ENCODE measurements around the gene NEU1. TPM values are rescaled to one million over a fixed set of nuclear protein-coding genes. Genes with fewer than 3 reads are reported as not detected.
A peak's percentile ranks its signal among the peaks of the same experiment; 100 is the strongest.
"Not testable (repeated sequence)": the region's sequence is repeated elsewhere in the genome, so short reads cannot be mapped to it uniquely, and the experiment has no call there.

NEU1 gene
- total and polyA plus RNA-seq, 2 experiments from 2014 or later = 27.8 to 38.3 TPM

DNA sequence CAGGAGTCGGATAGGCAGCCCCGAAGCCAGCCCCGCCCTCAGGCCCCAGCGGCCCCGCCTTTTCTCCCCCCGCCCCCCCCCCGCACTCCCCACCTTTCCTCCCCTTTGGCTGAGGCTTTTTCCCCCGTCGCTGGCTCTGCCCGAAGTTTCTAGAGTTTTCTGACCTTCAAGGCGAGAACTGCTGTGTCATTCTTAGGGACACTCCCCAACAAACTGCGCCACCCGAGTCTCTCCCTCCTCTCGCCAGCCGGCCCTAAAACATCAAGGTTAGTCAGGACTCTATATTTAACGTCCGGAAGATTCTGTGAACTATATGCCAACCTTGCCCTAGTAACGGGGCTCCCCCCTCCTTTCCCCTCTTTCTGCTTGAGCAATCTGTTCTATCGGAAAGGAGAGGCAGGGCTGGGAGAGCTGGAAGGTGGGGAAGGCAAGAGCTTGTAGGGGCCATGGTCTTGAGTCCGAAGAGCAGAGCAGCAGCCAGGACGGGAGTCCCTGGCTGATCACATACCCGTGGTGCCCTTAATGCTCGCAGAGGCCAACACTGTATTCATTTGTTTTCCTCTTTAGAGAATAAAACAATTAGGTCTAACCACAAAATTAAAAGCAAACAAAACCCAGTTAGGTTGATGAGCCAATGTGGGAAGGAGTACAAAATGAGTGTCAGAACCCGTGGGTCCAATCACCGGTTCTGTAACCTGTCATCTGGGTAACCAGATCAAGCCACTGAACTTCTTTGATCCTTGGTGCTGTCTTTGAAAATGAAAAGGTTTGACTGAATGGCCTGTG is 40.4 kb downstream of the NEU1 start:
- TF ChIP-seq EZH2phosphoT487 (IDR thresholded peaks at IDR 0.05; ENCODE audit: insufficient read depth, low read depth) (no peak), EZH2 (IDR thresholded peaks at IDR 0.05; ENCODE audit: insufficient read depth, poor library complexity, severe bottlenecking) (no peak)
- peaks cover 64% of the 10 kb centered on the region for H3F3A ChIP-seq (ENCODE audit: insufficient read depth)
- H3K9me2 ChIP-seq (ENCODE audit: insufficient read depth) = no peaks in the 10 kb centered on the region
- peak overlapping the region; percentile 94 for H3K9ac ChIP-seq
- peaks cover 61% of the 10 kb centered on the region for H3K79me2 ChIP-seq (ENCODE audit: insufficient read depth)
- peak overlapping the region; percentile 91 for H3K4me2 ChIP-seq (ENCODE audit: unreplicated experiment)
- H3K9me3 ChIP-seq (ENCODE audit: low read depth) = no peaks in the 10 kb centered on the region
- H3K27me3 ChIP-seq (replicated peaks; ENCODE audit: insufficient read depth) = no peaks in the 10 kb centered on the region
- H3K4me3 ChIP-seq = peak overlapping the region; percentile 85
- H2AFZ ChIP-seq = peak overlapping the region; percentile 90
- peaks cover 28% of the 10 kb centered on the region for H3K4me1 ChIP-seq (ENCODE audit: insufficient read depth)
- 1 to 2% methylated on average over 16 to 25 of the region's 25 CpGs for WGBS, 2 experiments (ENCODE audit: low coverage in 1 of 2, low lambda C conversion rate in 2 of 2, missing lambda C conversion rate in 2 of 2)
- peak overlapping the region; percentile 97 for H3K27ac ChIP-seq
- H3K36me3 ChIP-seq (ENCODE audit: low read depth) = no peaks in the 10 kb centered on the region
- peak; percentile 90 for DNase-seq
- H4K20me1 ChIP-seq (ENCODE audit: insufficient read depth) = no peaks in the 10 kb centered on the region
- in situ Hi-C loops (cut with MboI) = no loop called here

DNA sequence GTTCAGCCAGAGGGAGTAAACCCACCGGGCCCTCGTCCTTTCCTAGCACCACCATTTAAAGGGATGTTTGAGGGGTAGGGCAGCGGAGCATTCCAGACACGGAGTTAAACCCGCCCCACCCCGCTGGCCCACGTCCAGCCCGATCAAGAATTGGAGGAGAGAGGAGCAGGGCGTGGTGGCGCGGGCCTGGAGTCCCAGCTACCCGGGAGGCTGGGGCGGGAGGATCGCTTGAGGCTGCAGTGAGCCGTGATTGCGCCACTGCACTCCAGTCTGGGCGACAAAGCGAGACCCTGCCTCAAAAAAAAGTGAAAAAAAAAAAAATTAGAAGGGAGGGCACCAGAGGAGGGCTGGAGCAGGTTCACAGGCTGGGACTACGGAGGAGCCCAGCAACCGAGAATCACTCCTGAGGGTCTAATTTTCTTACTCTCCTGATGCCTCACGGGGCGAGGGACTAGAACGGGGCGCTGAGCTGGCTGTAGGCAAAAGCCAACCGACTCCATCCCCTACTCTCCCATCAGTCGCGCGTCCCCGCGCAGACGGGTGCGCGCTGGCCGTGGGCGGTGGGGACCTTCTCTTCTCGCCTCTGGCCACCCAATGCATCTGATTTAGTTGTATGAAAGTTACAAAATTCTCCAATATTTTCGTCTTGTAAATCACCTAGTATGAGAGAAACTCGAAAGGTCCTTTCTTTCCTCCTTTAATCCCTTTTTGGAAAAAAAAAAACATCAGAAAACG is 41.2 kb downstream of the NEU1 start:
- no peaks in the 10 kb centered on the region for H3K9me3 ChIP-seq (ENCODE audit: low read depth)
- peak overlapping the region; percentile 94 for H3K9ac ChIP-seq
- H3K79me2 ChIP-seq (ENCODE audit: insufficient read depth) = peaks cover 61% of the 10 kb centered on the region
- H2AFZ ChIP-seq = peak overlapping the region; percentile 90
- H3K36me3 ChIP-seq (ENCODE audit: low read depth) = no peaks in the 10 kb centered on the region
- DNase-seq = peak; percentile 77
- peak overlapping the region; percentile 85 for H3K4me3 ChIP-seq
- no peaks in the 10 kb centered on the region for H3K9me2 ChIP-seq (ENCODE audit: insufficient read depth)
- in situ Hi-C loops (cut with MboI) = no loop called here
- H3K4me1 ChIP-seq (ENCODE audit: insufficient read depth) = peaks cover 26% of the 10 kb centered on the region
- 5 to 8% methylated on average over 34 to 39 of the region's 39 CpGs for WGBS, 2 experiments (ENCODE audit: low coverage in 1 of 2, low lambda C conversion rate in 2 of 2, missing lambda C conversion rate in 2 of 2)
- H3F3A ChIP-seq (ENCODE audit: insufficient read depth) = peaks cover 58% of the 10 kb centered on the region
- H3K27me3 ChIP-seq (replicated peaks; ENCODE audit: insufficient read depth) = no peaks in the 10 kb centered on the region
- H4K20me1 ChIP-seq (ENCODE audit: insufficient read depth) = no peaks in the 10 kb centered on the region
- peak overlapping the region; percentile 97 for H3K27ac ChIP-seq
- H3K4me2 ChIP-seq (ENCODE audit: unreplicated experiment) = peak overlapping the region; percentile 91
- TF ChIP-seq EZH2 (IDR thresholded peaks at IDR 0.05; ENCODE audit: insufficient read depth, poor library complexity, severe bottlenecking) = no peak
- TF ChIP-seq EZH2phosphoT487 (IDR thresholded peaks at IDR 0.05; ENCODE audit: insufficient read depth, low read depth) = no peak

- Histone ChIP-seq H3K27ac (0 out of 2 replicates have a peak overlapping the region, but pooled peaks have one; percentile 75), H3F3A (ENCODE audit: insufficient read depth) (peaks cover 52% of the 10 kb centered on the region), H3K4me1 (ENCODE audit: insufficient read depth) (peaks cover 22% of the 10 kb centered on the region), H3K79me2 (ENCODE audit: insufficient read depth) (peaks cover 52% of the 10 kb centered on the region)
- H2AFZ ChIP-seq; H4K20me1 ChIP-seq (ENCODE audit: insufficient read depth); H3K9me2 ChIP-seq (ENCODE audit: insufficient read depth); H3K36me3 ChIP-seq (ENCODE audit: low read depth); H3K9me3 ChIP-seq (ENCODE audit: low read depth); DNase-seq; H3K4me3 ChIP-seq; H3K27me3 ChIP-seq (replicated peaks; ENCODE audit: insufficient read depth); H3K9ac ChIP-seq; H3K4me2 ChIP-seq (ENCODE audit: unreplicated experiment); in situ Hi-C loops (cut with MboI): not testable (repeated sequence)
- WGBS, 2 experiments (ENCODE audit: low coverage in 1 of 2, low lambda C conversion rate in 2 of 2, missing lambda C conversion rate in 2 of 2) = 93% methylated on average over 5 to 10 of the region's 10 CpGs
These were observed 42.2 kb downstream of the NEU1 start for GRCh38 chr6:31820399-31820798.

- no peaks in the 10 kb centered on the region for H3K9me3 ChIP-seq (ENCODE audit: low read depth)
- H3K27ac ChIP-seq = peak overlapping the region; percentile 75
- no peak overlapping the region for H3K4me3 ChIP-seq
- no peak for DNase-seq
- H3K36me3 ChIP-seq (ENCODE audit: low read depth) = no peaks in the 10 kb centered on the region
- TF ChIP-seq EZH2 (IDR thresholded peaks at IDR 0.05; ENCODE audit: insufficient read depth, poor library complexity, severe bottlenecking) (no peak), EZH2phosphoT487 (IDR thresholded peaks at IDR 0.05; ENCODE audit: insufficient read depth, low read depth) (no peak)
- H3K4me1 ChIP-seq (ENCODE audit: insufficient read depth) = peaks cover 22% of the 10 kb centered on the region
- in situ Hi-C loops (cut with MboI) = no loop called here
- H3F3A ChIP-seq (ENCODE audit: insufficient read depth) = peaks cover 51% of the 10 kb centered on the region
- 0 out of 2 replicates have a peak overlapping the region, but pooled peaks have one; percentile 11 for H3K9ac ChIP-seq
- no peaks in the 10 kb centered on the region for H3K27me3 ChIP-seq (replicated peaks; ENCODE audit: insufficient read depth)
- peaks cover 51% of the 10 kb centered on the region for H3K79me2 ChIP-seq (ENCODE audit: insufficient read depth)
- H4K20me1 ChIP-seq (ENCODE audit: insufficient read depth) = no peaks in the 10 kb centered on the region
- H3K4me2 ChIP-seq (ENCODE audit: unreplicated experiment) = no peak overlapping the region
- H3K9me2 ChIP-seq (ENCODE audit: insufficient read depth) = no peaks in the 10 kb centered on the region
- H2AFZ ChIP-seq = no peak overlapping the region
These were observed 42.7 kb downstream of the NEU1 start for GRCh38 chr6:31819871-31820299.

GRCh38 chr6:31817929-31818511 is 44.6 kb downstream of the NEU1 start:
- H2AFZ ChIP-seq; H3K36me3 ChIP-seq (ENCODE audit: low read depth); H4K20me1 ChIP-seq (ENCODE audit: insufficient read depth); H3K9me3 ChIP-seq (ENCODE audit: low read depth); in situ Hi-C loops (cut with MboI); H3K9me2 ChIP-seq (ENCODE audit: insufficient read depth); H3K27me3 ChIP-seq (replicated peaks; ENCODE audit: insufficient read depth): not testable (repeated sequence)
- 15 to 16% methylated on average over 8 of the region's 8 CpGs for WGBS, 2 experiments (ENCODE audit: low coverage in 1 of 2, low lambda C conversion rate in 2 of 2, missing lambda C conversion rate in 2 of 2)
- Histone ChIP-seq H3K4me2 (ENCODE audit: unreplicated experiment) (peak overlapping the region; percentile 85), H3K4me1 (ENCODE audit: insufficient read depth) (peaks cover 33% of the 10 kb centered on the region), H3K9ac (peak overlapping the region; percentile 50), H3K79me2 (ENCODE audit: insufficient read depth) (peaks cover 35% of the 10 kb centered on the region), H3K27ac (peak overlapping the region; percentile 75), H3K4me3 (peak overlapping the region; percentile 71), H3F3A (ENCODE audit: insufficient read depth) (peaks cover 59% of the 10 kb centered on the region)
- peak; percentile 42 for DNase-seq

DNA sequence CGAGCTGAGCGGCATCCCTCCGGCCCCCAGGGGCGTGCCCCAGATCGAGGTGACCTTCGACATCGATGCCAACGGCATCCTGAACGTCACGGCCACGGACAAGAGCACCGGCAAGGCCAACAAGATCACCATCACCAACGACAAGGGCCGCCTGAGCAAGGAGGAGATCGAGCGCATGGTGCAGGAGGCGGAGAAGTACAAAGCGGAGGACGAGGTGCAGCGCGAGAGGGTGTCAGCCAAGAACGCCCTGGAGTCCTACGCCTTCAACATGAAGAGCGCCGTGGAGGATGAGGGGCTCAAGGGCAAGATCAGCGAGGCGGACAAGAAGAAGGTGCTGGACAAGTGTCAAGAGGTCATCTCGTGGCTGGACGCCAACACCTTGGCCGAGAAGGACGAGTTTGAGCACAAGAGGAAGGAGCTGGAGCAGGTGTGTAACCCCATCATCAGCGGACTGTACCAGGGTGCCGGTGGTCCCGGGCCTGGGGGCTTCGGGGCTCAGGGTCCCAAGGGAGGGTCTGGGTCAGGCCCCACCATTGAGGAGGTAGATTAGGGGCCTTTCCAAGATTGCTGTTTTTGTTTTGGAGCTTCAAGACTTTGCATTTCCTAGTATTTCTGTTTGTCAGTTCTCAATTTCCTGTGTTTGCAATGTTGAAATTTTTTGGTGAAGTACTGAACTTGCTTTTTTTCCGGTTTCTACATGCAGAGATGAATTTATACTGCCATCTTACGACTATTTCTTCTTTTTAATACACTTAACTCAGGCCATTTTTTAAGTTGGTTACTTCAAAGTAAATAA is 45.3 kb downstream of the NEU1 start:
- H3K9me2 ChIP-seq (ENCODE audit: insufficient read depth); H2AFZ ChIP-seq; H3K9me3 ChIP-seq (ENCODE audit: low read depth); H3K36me3 ChIP-seq (ENCODE audit: low read depth); H4K20me1 ChIP-seq (ENCODE audit: insufficient read depth); H3K27me3 ChIP-seq (replicated peaks; ENCODE audit: insufficient read depth); in situ Hi-C loops (cut with MboI): not testable (repeated sequence)
- Histone ChIP-seq H3K79me2 (ENCODE audit: insufficient read depth) (peaks cover 31% of the 10 kb centered on the region), H3K4me3 (peak overlapping the region; percentile 71), H3K4me1 (ENCODE audit: insufficient read depth) (peaks cover 30% of the 10 kb centered on the region), H3K27ac (peak overlapping the region; percentile 75), H3K9ac (peak overlapping the region; percentile 50), H3K4me2 (ENCODE audit: unreplicated experiment) (peak overlapping the region; percentile 85), H3F3A (ENCODE audit: insufficient read depth) (peaks cover 58% of the 10 kb centered on the region)
- WGBS, 2 experiments (ENCODE audit: low coverage in 1 of 2, low lambda C conversion rate in 2 of 2, missing lambda C conversion rate in 2 of 2) = 47 to 48% methylated on average over 14 to 16 of the region's 37 CpGs
- peak; percentile 70 for DNase-seq
